M059J (cell line): ENCODE measurements around the gene CD160. TPM values are rescaled to one million over a fixed set of nuclear protein-coding genes. Genes with fewer than 3 reads are reported as not detected.
"Not testable (repeated sequence)": the region's sequence is repeated elsewhere in the genome, so short reads cannot be mapped to it uniquely, and the experiment has no call there.

Experiments
- DNase-seq: peaks from one replicate; pipeline ENCODE4 v3.0.0-alpha.2; 2012; ENCODE audit warnings: low read depth
- total RNA-seq: library from RNA; depleted of rRNA; stranded (reverse); fragments of >200 nt; shearing (Covaris generic); gene quantifications from 2 replicates; pipeline ENCODE4 v1.2.3, GENCODE V29; 2014

Gene CD160
- total RNA-seq, 1 experiment from 2014 or later = not detected

GRCh38 chr1:145758575-145758974, 39.3 kb downstream of the CD160 start:
- DNase-seq = no peak

- DNase-seq = no peak
These were observed 40.4 kb downstream of the CD160 start for GRCh38 chr1:145759721-145760120.

GRCh38 chr1:145760395-145760949, 41.2 kb downstream of the CD160 start:
- DNase-seq = not testable (repeated sequence)

GRCh38 chr1:145761498-145761897, 42.2 kb downstream of the CD160 start:
- DNase-seq = not testable (repeated sequence)

GRCh38 chr1:145762001-145762400, 42.7 kb downstream of the CD160 start:
- DNase-seq = not testable (repeated sequence)

GRCh38 chr1:145764231-145764940, 45.1 kb downstream of the CD160 start:
- not testable (repeated sequence) for DNase-seq

- not testable (repeated sequence) for DNase-seq
These were observed 45.8 kb downstream of the CD160 start for GRCh38 chr1:145765127-145765526.

GRCh38 chr1:145765585-145766360, 46.5 kb downstream of the CD160 start:
- not testable (repeated sequence) for DNase-seq

GRCh38 chr1:145766926-145767325, 47.6 kb downstream of the CD160 start:
- not testable (repeated sequence) for DNase-seq

- DNase-seq = not testable (repeated sequence)
These were observed 48.7 kb downstream of the CD160 start for GRCh38 chr1:145768004-145768403.

- DNase-seq = no peak
These were observed 51.8 kb downstream of the CD160 start for GRCh38 chr1:145771056-145771455.

- no peak for DNase-seq
These were observed 54.1 kb downstream of the CD160 start for GRCh38 chr1:145773423-145773822.

- DNase-seq = no peak
These were observed 58.3 kb downstream of the CD160 start for GRCh38 chr1:145777357-145778145.

- DNase-seq = no peak
These were observed 58.8 kb downstream of the CD160 start for GRCh38 chr1:145778146-145778540.

- peak; percentile 94 for DNase-seq
These were observed 63.2 kb downstream of the CD160 start for GRCh38 chr1:145782272-145783099.

- no peak for DNase-seq
These were observed 65.1 kb downstream of the CD160 start for GRCh38 chr1:145784409-145784808.

GRCh38 chr1:145785547-145785946, 66.2 kb downstream of the CD160 start:
- no peak for DNase-seq

- no peak for DNase-seq
These were observed 67.0 kb downstream of the CD160 start for GRCh38 chr1:145786271-145786670.

- no peak for DNase-seq
These were observed 69.3 kb downstream of the CD160 start for GRCh38 chr1:145788580-145788979.
